HG02970 (cell line): ENCODE measurements around the gene AIG1.
"Not testable (repeated sequence)": the region's sequence is repeated elsewhere in the genome, so short reads cannot be mapped to it uniquely, and the experiment has no call there.

Experiments used
- ATAC-seq: cut with Tn5 transposase; IDR thresholded peaks from one replicate; pipeline ENCODE4 v1.9.1; 2021; ENCODE audit warnings: mild to moderate bottlenecking, moderate library complexity, moderate number of reproducible peaks; ENCODE audit not compliant: unreplicated experiment, low FRiP score

AIG1 gene, protein sequence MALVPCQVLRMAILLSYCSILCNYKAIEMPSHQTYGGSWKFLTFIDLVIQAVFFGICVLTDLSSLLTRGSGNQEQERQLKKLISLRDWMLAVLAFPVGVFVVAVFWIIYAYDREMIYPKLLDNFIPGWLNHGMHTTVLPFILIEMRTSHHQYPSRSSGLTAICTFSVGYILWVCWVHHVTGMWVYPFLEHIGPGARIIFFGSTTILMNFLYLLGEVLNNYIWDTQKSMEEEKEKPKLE

DNA sequence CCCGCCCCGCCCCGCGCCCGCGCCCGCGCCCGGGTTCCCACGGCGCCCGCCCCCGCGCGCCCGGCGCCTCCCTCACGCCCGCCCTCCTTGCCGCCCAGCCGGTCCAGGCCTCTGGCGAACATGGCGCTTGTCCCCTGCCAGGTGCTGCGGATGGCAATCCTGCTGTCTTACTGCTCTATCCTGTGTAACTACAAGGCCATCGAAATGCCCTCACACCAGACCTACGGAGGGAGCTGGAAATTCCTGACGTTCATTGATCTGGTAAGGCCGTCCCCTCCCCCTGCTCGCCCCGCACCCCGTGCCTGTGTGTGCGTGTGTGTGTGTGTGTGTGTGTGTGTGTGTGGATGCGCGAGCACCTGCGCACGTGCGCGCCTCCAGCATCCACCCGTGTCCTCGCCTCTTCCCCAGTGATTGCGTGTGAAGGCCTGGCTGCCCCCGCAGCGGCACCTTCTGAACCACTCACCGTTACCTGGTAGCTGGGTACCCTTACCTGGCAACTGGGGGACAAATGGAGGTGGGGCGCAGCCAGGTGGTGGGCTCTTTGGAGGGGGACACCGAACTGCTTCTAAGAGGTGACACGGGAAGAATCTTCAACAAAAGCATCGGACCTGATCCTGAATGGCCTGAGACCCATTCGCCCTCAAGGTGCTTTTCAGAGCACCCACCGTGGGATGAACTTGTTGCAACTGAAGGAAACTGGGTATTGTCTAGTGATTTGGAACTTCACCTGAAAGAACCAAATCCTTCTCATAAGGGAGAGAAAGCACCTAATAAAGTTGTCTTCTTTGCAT, at the start of gene AIG1:
Gene AIG1, plus strand, starts transcription at position 84 of the 791 bp plus-strand sequence. Its CDS starts 37 bp downstream, at position 121.
- ATAC-seq, result peak; percentile 74

- ATAC-seq, result no peak
These were observed 45.9 kb upstream of the AIG1 start for GRCh38 chr6:143014764-143015163.

GRCh38 chr6:143015300-143015706, 45.4 kb upstream of the AIG1 start:
- ATAC-seq, result no peak

DNA sequence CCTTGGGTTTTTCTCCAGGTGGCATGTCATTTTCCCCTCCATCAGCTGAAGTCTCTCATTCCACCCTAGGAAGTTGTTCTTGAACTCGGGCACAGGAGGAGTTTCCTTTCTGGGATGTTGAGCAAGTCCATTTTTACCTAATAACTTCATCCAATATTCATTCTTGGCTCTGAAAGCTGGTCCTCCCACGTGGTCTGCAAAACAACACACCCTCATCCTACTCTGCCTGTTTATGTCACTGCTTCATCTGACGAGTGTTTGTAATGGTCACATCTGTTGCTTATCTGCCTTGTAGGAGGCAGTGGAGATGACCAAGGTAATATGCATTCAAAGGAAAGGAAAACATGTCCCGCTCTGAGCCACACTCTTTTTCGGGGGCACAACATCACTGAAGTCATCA, 41.7 kb upstream of the AIG1 start:
- no peak for ATAC-seq

DNA sequence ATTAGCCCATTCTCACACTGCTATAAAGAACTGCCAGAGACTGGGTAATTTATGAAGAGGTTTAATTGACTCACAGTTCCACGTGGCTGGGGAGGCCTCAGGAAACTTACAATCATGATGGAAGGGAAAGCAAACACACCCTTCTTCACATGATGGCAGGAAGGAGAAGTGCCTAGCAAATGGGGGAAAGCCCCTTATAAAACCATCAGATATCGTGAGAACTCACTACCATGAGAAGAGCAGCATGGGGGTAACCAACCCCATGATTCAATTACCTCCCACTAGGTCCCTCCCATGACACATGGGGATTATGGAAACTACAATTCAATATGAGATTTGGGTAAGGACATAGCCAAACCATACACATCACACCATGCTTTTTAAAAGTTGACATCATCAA, 39.8 kb upstream of the AIG1 start:
- ATAC-seq, result not testable (repeated sequence)

- ATAC-seq, result no peak
These were observed 39.1 kb upstream of the AIG1 start for GRCh38 chr6:143021543-143021942.

DNA sequence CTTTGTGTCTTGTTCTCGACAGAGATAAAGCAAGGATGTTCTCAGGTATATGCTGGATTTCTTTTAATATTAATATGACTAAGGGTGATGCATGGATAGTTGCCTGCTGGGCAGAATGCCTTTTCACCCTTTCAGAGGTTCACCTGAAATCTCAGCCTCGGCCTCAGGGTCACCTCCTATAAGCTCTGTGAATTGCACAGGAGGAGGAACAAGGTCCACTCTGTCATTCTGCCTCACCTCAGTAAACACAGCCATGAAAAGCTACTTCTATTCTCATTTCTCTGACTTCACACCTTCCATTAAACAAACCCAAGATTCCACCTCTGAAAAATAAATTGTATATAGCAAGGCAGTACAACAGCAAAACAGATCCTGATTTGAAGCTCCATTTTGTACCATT, 38.1 kb upstream of the AIG1 start:
- ATAC-seq, result no peak

GRCh38 chr6:143023695-143024094, 37.0 kb upstream of the AIG1 start:
- ATAC-seq, result no peak

- ATAC-seq, result no peak
These were observed 35.7 kb upstream of the AIG1 start for GRCh38 chr6:143024977-143025376.

DNA sequence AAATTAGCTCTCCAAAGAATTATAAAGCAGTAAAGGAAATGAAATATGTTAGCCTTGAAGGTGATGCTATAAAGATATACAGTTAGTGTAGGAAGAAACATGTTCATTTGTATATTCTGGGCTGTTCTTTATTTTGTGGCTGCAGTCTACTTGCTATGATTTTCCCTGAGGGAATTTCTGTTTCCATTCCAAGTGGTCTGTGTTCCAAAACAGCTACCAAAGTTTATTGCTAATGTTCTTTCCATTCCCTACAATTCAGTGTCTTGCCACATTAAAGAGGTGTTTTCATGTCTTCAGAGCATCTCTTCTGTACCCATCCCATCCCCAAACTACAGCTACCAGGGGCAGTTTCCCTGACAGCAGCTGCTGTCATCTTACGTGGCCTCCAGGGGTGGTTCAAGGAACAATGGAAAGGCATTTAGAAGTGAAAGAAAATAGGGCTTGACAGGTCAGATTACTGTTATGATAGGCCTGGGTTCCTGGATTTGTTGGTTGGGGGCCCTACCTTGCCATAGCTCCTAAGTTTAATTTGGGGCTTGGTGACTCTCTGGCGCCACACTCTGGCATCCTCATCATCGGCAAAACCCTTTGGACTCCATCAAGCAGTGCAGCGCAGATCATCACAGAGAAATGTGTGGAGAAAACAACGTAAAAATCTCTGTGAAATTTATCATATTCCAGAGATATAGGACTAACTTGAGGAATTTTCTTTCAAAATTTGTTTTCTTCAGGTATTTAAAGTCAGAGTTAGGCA, 33.8 kb upstream of the AIG1 start:
- no peak for ATAC-seq

GRCh38 chr6:143034689-143035334, 25.9 kb upstream of the AIG1 start:
- no peak for ATAC-seq

GRCh38 chr6:143037470-143037869, 23.2 kb upstream of the AIG1 start:
- no peak for ATAC-seq

DNA sequence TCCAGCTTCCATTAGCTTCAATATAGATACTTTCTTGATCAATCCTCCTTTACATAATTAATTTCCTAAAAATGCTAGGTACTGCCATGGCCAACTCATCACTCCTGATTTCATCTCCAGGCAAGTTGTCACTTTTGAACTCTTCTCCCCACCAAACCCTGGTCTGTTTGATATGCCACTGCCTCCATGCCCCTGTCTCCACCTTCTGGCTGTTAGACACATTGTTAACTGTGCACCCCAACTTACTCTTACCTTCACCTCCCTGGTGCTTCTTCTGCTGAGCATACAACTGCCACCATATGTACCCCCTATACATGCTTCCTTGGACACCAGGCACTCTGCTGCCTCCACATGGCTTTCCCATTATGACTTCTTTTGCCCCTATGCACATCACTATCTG, 21.9 kb upstream of the AIG1 start:
- ATAC-seq, result no peak

- ATAC-seq, result no peak
These were observed 21.1 kb upstream of the AIG1 start for GRCh38 chr6:143039548-143039947.

DNA sequence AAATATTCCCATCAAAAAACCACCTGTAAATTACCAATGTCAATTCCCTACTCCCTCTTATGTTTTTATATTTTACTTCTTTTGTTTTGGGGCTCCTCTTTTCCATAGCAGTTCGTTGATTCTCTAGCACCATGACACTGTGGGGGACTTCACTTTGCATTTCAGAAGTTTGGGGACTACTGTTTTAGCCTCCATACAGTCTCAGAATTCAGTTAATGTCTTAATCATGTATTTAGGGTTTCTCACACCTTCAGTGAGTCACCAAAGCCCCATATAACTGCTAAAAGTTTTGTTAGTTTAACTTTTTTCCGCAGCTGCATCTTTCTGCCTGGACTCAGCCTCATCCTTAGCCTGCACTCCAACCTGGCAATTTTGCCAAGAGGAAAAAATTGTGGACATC, 20.7 kb upstream of the AIG1 start:
- no peak for ATAC-seq

GRCh38 chr6:143044345-143044744, 16.3 kb upstream of the AIG1 start:
- ATAC-seq, result not testable (repeated sequence)

- ATAC-seq, result no peak
These were observed 11.1 kb upstream of the AIG1 start for GRCh38 chr6:143049611-143050010.

DNA sequence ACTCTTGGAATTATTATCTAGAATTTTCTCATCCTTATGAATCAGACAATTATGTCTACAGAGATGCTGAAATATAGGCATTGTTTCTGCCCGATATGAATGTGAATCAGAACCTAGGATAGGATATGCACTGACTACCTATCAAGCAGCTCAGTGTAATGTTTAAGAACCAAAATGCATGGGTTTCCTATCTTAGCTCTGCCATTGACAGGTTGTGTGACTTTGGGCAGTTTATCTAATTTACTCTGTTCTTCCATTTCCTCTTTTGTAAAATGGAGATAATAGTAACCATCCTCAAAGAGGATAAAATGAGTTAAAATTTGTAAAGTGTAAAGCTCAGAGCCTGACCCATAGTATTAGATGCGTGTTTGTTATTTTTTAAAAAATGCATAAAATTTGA, 10.2 kb upstream of the AIG1 start:
- ATAC-seq, result no peak

DNA sequence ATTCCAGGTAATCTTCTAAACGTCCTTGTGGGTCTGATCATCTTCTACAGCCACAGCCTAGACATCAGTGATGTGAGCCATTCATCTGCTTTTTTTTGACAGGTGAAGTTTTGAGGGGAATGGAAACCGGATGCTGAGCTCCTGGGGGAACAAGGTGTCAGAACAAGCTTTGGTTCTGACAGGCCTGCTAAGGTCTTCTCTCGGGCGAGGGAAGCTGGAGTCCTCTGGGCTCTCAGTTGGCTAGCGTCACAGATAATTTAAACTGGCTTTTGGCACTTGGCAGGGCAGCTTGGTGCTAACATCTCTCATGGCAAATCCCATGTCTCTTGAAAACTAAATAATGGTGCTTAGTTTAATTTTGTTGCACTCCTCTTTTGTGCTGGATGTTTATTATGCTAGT, 8.4 kb upstream of the AIG1 start:
- ATAC-seq, result no peak

DNA sequence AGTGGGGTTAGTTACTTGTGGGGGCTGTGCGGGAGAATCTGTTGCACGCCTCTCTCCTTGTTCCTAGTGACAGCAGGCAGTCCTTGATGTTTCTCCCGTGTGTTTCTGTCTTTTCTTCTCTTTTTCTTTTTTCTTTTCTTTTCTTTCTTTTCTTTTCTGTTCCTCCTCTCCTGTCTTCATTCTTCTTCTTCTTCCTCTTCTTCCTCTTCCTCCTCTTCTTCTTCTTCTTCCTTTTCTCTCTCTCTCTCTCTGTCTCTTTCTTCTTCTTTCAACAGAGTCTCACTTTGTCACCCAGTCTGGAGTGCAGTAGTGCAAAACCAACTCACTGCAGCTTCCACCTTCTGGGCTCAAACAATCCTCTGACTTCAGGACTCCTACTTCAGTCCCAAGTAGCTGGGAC, 6.8 kb upstream of the AIG1 start:
- ATAC-seq, result no peak

GRCh38 chr6:143054329-143054728, 6.4 kb upstream of the AIG1 start:
- ATAC-seq, result no peak
